Heart left ventricle (tissue), 16 donors: ENCODE measurements around the gene CTDP1. TPM values are rescaled to one million over a fixed set of nuclear protein-coding genes. Genes with fewer than 3 reads are reported as not detected.
A peak's percentile ranks its signal among the peaks of the same experiment; 100 is the strongest.
"Not testable (repeated sequence)": the region's sequence is repeated elsewhere in the genome, so short reads cannot be mapped to it uniquely, and the experiment has no call there.

Experiments
- ATAC-seq, 4 donors: fragments of 200-7000 bp; cut with Tn5 transposase; one replicate each; pipeline ENCODE4 v1.9.1; 2020 to 2022; ENCODE audit warnings: moderate library complexity in 4 of 4, mild to moderate bottlenecking in 3 of 4, moderate number of reproducible peaks in 1 of 4
- DNase-seq, 5 donors: peaks; one replicate each; pipeline ENCODE4 v3.0.0-alpha.2; 2020
- H3K27ac ChIP-seq, 12 donors: fragments of 200-600 bp; sonication (generic) in 4 of 12; one replicate each; pipeline versions ENCODE4 v1.5.0 to v1.8.0; 2016 to 2022; ENCODE audit warnings: mild to moderate bottlenecking in 2 of 12
- H3K27me3 ChIP-seq, 9 donors: fragments of 200-600 bp; sonication (generic) in 2 of 9; one replicate each; pipeline versions ENCODE4 v1.5.1 to v1.8.0; 2016 to 2022; ENCODE audit warnings: mild to moderate bottlenecking in 3 of 9
- H3K36me3 ChIP-seq, 9 donors: fragments of 200-600 bp; sonication (generic) in 2 of 9; one replicate each; pipeline versions ENCODE4 v1.5.0 to v1.8.0; 2018 to 2022; ENCODE audit warnings: mild to moderate bottlenecking in 2 of 9
- H3K4me1 ChIP-seq, 12 donors: fragments of 200-600 bp; sonication (generic) in 4 of 12; one replicate each; pipeline versions ENCODE4 v1.5.0 to v1.8.0; 2016 to 2022; ENCODE audit warnings: mild to moderate bottlenecking in 3 of 12
- H3K4me3 ChIP-seq, 12 donors: fragments of 200-600 bp; sonication (generic) in 4 of 12; one replicate each; pipeline versions ENCODE4 v1.5.0 to v1.8.0; 2017 to 2022; ENCODE audit warnings: mild to moderate bottlenecking in 9 of 12, moderate library complexity in 4 of 12
- H3K9me3 ChIP-seq, 12 donors: fragments of 200-600 bp; sonication (generic) in 4 of 12; one replicate each; pipeline versions ENCODE4 v1.5.0 to v1.8.0; 2016 to 2022; ENCODE audit warnings: mild to moderate bottlenecking in 1 of 12
- CTCF ChIP-seq, 12 donors: fragments of 200-600 bp; sonication (generic) in 4 of 12; IDR thresholded peaks; one replicate each; pipeline versions ENCODE4 v1.5.0 to v1.8.0; 2018 to 2022; ENCODE audit warnings: antibody characterized with exemption in 12 of 12, mild to moderate bottlenecking in 5 of 12
- POLR2A ChIP-seq, 2 donors: fragments of 450-650 bp; IDR thresholded peaks; one replicate each; pipeline ENCODE4 v1.6.1; 2017; ENCODE audit warnings: antibody characterized with exemption in 2 of 2, mild to moderate bottlenecking in 2 of 2, moderate library complexity in 2 of 2
- WGBS, 4 donors: extraction: QIAGEN DNeasy Blood & Tissue Kit in 2 of 4; methylation state at CpG; one replicate each; pipeline versions ENCODE4 v1.1.5 to v1.1.7; 2013 to 2018; 5-methylcytosine and 5-hydroxymethylcytosine counted together
- intact Hi-C, 10 donors: fragments of 100-400 bp; cut with DNase I; formaldehyde crosslinking; loops; one replicate each; pipeline versions ENCODE4 v1.11.1 to v1.14.2; 2022
- polyA plus RNA-seq, 2 donors: library from polyadenylated mRNA; stranded (reverse); fragments of 200-250 nt; gene quantifications; one replicate each; pipeline ENCODE4 v1.2.3, GENCODE V29; 2013
- total RNA-seq, 9 donors: library from RNA; depleted of rRNA in 2 of 9; stranded (reverse); fragments of >200 nt in 2 of 9; fragmentation: NEBNext Ultra II Directional in 3 of 9; extraction: Animal tissue kit (Norgen Biotek cat#: 25700) in 3 of 9; gene quantifications; one replicate each; pipeline versions ENCODE4 v1.1.0 to v1.2.4, GENCODE V29; 2016 to 2023
- donor health status: ischemic (EF 13 %, LVEDD 7.1; RV severe dilation, severe dysfunction).
- donor health status: healthy with polysubstance abuse.
- donor health status: DM: no; HTN: yes; CAD: no.
- donor health status: DM: no; HTN: no; CAD: no.
- donor health status: ischemic (EF 25% LVEDD 6.9; RV normal size, moderate dysfunction).
- donor health status: ischemic (EF 25% LVEDD 5.7; RV mildly dilated, moderate dysfunction).
- donor health status: healthy.
- donor health status: DM: yes; HTN: yes; CAD: no.
- donor health status: ischemic (EF 35%, LVEDD 5.7; RV mildly dilated, moderate dysfunction).
- donor health status: nonischemic (EF 11% LVEDD 7.7; RV severe dilation, severe dysfunction).
- donor health status: DM: yes; HTN: yes; CAD: no.
- donor health status: PGD.
- donor health status: ischemic (EF 29% LVEDD 5.4; RV normal size, mild dysfunction).
- donor health status: nonischemic (EF 23%, LVEDD 6.1; RV moderate dilation, normal function).

CTDP1 gene
- total and polyA plus RNA-seq, 11 donors, result 6.0 to 17.1 (median 10.3) TPM

- Histone ChIP-seq H3K27ac (no peak overlapping the region), H3K4me3 (no peak overlapping the region), H3K4me1 (no peaks in the 10 kb centered on the region), H3K9me3 (peaks cover 0 to 28% (median 6%) of the 10 kb centered on the region in 12 donors), H3K36me3 (peaks cover 4 to 86% (median 49%) of the 10 kb centered on the region in 9 donors), H3K27me3 (no peaks in the 10 kb centered on the region)
- 98 to 100% (median 99%) methylated on average over 11 to 12 of the region's 12 CpGs for WGBS, 4 donors
- intact Hi-C loops, result no loop called here
- ATAC-seq, result no peak
- TF ChIP-seq POLR2A (IDR thresholded peaks at IDR 0.05) (no peak), CTCF (IDR thresholded peaks at IDR 0.05) (no peak)
- no peak for DNase-seq
Measured at GRCh38 chr18:79729611-79730010, 50.0 kb downstream of the CTDP1 start.

GRCh38 chr18:79730804-79731203, 51.2 kb downstream of the CTDP1 start:
- WGBS, 4 donors, result 93 to 98% (median 96%) methylated on average over 11 of the region's 11 CpGs
- Histone ChIP-seq H3K9me3 (peaks cover 0 to 28% (median 6%) of the 10 kb centered on the region in 12 donors), H3K27me3 (no peaks in the 10 kb centered on the region), H3K36me3 (peaks cover 4 to 89% (median 52%) of the 10 kb centered on the region in 9 donors), H3K4me3 (no peak overlapping the region), H3K27ac (no peak overlapping the region), H3K4me1 (no peaks in the 10 kb centered on the region)
- DNase-seq (peak in 1 of 5 donors; percentile 3), ATAC-seq (no peak)
- no peak for TF ChIP-seq CTCF (IDR thresholded peaks at IDR 0.05)
- intact Hi-C loops, result no loop called here

- H3K4me1 ChIP-seq, H3K27me3 ChIP-seq, H3K27ac ChIP-seq, intact Hi-C loops, DNase-seq, ATAC-seq, H3K4me3 ChIP-seq: not testable (repeated sequence)
- WGBS, 4 donors, result 94 to 99% (median 98%) methylated on average over 14 to 16 of the region's 17 CpGs
- Histone ChIP-seq H3K36me3 (peaks cover 4 to 93% (median 60%) of the 10 kb centered on the region in 9 donors), H3K9me3 (peaks cover 0 to 28% (median 6%) of the 10 kb centered on the region in 12 donors)
Measured at GRCh38 chr18:79731881-79732720, 52.5 kb downstream of the CTDP1 start.

- DNase-seq, result no peak
- peaks cover 4 to 93% (median 66%) of the 10 kb centered on the region in 9 donors for H3K36me3 ChIP-seq
- ATAC-seq, result no peak
- TF ChIP-seq CTCF (IDR thresholded peaks at IDR 0.05), result no peak
- no peak for TF ChIP-seq POLR2A (IDR thresholded peaks at IDR 0.05)
- H3K4me1 ChIP-seq, result no peaks in the 10 kb centered on the region
- H3K27me3 ChIP-seq, result no peaks in the 10 kb centered on the region
- WGBS, 4 donors, result 96 to 98% (median 97%) methylated on average over 9 of the region's 9 CpGs
- H3K4me3 ChIP-seq, result no peak overlapping the region
- H3K9me3 ChIP-seq, result peaks cover 0 to 28% (median 6%) of the 10 kb centered on the region in 12 donors
- intact Hi-C loops, result no loop called here
- no peak overlapping the region for H3K27ac ChIP-seq
Measured at GRCh38 chr18:79732721-79733025, 53.1 kb downstream of the CTDP1 start.
